SK-N-SH (cell line): ENCODE measurements around the gene SEZ6L.

Experiments
- EZH2phosphoT487 ChIP-seq: fragments of 200-600 bp; sonication (generic); IDR thresholded peaks from 2 replicates; pipeline ENCODE4 v1.6.1; 2017; ENCODE audit warnings: low read depth, mixed run types, mild to moderate bottlenecking, antibody characterized with exemption, moderate library complexity, borderline replicate concordance
- MEF2A ChIP-seq: IDR thresholded peaks from 2 replicates; pipeline ENCODE4 v1.4.0; 2012; ENCODE audit warnings: low read depth, borderline replicate concordance
- RFX5 ChIP-seq: IDR thresholded peaks from 2 replicates; pipeline ENCODE4 v1.6.1; 2012; ENCODE audit warnings: mild to moderate bottlenecking, improper control_type of control experiment, low read length
- SIN3A ChIP-seq: IDR thresholded peaks from 2 replicates; pipeline ENCODE4 v1.6.1; 2012; ENCODE audit warnings: low read depth, mild to moderate bottlenecking, low read length, moderate library complexity, borderline replicate concordance
- USF2 ChIP-seq: fragments of 150-350 bp; IDR thresholded peaks from 2 replicates; pipeline ENCODE4 v1.6.1; 2017; ENCODE audit warnings: antibody characterized with exemption, low read length, low read depth, borderline replicate concordance
- YY1 ChIP-seq: IDR thresholded peaks from 2 replicates; pipeline ENCODE4 v1.4.0; 2012; ENCODE audit warnings: low read depth, mild to moderate bottlenecking
- TF ChIP-seq, protein P1 (sequence below): fragments of 200-600 bp; sonication (generic); IDR thresholded peaks from 2 replicates; pipeline ENCODE4 v1.6.1; 2017; ENCODE audit warnings: antibody characterized with exemption, mild to moderate bottlenecking, moderate library complexity
- TF ChIP-seq, protein P2 (sequence below): IDR thresholded peaks from 2 replicates; pipeline ENCODE4; 2012

DNA sequence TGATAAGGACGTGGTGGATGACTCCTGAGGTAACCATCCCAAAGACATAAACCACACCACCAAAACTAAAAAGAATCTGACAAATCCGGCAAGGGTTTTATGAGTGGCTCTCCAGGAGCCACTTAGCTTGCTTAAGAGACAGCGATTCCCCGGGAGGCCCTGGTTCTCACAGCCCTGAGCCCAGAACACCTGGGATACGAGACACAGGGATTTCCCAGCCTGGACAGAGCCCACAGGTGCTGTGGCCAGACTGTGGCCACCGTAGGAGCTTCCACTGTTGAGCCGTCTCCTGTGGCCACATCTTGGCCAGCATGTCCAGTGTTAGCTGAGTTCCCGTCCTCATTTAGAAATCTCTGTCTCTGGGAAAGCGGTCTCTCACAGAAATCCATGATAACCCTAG, 188.6 kb downstream of the SEZ6L start:
- TF ChIP-seq, protein P1, sequence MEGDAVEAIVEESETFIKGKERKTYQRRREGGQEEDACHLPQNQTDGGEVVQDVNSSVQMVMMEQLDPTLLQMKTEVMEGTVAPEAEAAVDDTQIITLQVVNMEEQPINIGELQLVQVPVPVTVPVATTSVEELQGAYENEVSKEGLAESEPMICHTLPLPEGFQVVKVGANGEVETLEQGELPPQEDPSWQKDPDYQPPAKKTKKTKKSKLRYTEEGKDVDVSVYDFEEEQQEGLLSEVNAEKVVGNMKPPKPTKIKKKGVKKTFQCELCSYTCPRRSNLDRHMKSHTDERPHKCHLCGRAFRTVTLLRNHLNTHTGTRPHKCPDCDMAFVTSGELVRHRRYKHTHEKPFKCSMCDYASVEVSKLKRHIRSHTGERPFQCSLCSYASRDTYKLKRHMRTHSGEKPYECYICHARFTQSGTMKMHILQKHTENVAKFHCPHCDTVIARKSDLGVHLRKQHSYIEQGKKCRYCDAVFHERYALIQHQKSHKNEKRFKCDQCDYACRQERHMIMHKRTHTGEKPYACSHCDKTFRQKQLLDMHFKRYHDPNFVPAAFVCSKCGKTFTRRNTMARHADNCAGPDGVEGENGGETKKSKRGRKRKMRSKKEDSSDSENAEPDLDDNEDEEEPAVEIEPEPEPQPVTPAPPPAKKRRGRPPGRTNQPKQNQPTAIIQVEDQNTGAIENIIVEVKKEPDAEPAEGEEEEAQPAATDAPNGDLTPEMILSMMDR: no peak
- TF ChIP-seq EZH2phosphoT487 (no peak), RFX5 (no peak), SIN3A (no peak), MEF2A (no peak), USF2 (no peak), YY1 (no peak)
- TF ChIP-seq, protein P2, sequence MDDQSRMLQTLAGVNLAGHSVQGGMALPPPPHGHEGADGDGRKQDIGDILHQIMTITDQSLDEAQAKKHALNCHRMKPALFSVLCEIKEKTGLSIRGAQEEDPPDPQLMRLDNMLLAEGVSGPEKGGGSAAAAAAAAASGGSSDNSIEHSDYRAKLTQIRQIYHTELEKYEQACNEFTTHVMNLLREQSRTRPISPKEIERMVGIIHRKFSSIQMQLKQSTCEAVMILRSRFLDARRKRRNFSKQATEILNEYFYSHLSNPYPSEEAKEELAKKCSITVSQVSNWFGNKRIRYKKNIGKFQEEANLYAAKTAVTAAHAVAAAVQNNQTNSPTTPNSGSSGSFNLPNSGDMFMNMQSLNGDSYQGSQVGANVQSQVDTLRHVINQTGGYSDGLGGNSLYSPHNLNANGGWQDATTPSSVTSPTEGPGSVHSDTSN: no peak
